CD4-positive, alpha-beta T cell treated with Interferon gamma for 1 hour (primary cell): Measurements from ENCODE around the gene GNAT2.

Experiments used
- DNase-seq: peaks from one replicate; pipeline ENCODE4 v3.0.0-alpha.2; 2020

Gene GNAT2

GRCh38 chr1:109625601-109626560 lies 6.5 kb upstream of the GNAT2 start:
- no peak for DNase-seq

GRCh38 chr1:109625176-109625575 lies 5.8 kb upstream of the GNAT2 start:
- DNase-seq = no peak

GRCh38 chr1:109624201-109625010 lies 5.0 kb upstream of the GNAT2 start:
- DNase-seq = peak; percentile 14

- no peak for DNase-seq
Measured at GRCh38 chr1:109623601-109624161, 4.3 kb upstream of the GNAT2 start.

GRCh38 chr1:109622895-109623294 lies 3.5 kb upstream of the GNAT2 start:
- DNase-seq = no peak

- DNase-seq = no peak
Measured at GRCh38 chr1:109622137-109622892, 2.9 kb upstream of the GNAT2 start.

GRCh38 chr1:109621379-109622136 lies 2.1 kb upstream of the GNAT2 start:
- no peak for DNase-seq

GRCh38 chr1:109620841-109621286 lies 1.4 kb upstream of the GNAT2 start:
- DNase-seq = peak; percentile 96

GRCh38 chr1:109620401-109620791 lies 980 bp upstream of the GNAT2 start:
- DNase-seq = no peak

GRCh38 chr1:109618661-109619575 lies 498 bp downstream of the GNAT2 start:
- no peak for DNase-seq

- DNase-seq = no peak
Measured at GRCh38 chr1:109617291-109617801, 2.1 kb downstream of the GNAT2 start.

- no peak for DNase-seq
Measured at GRCh38 chr1:109616391-109616790, 3.0 kb downstream of the GNAT2 start.

- DNase-seq = peak; percentile 69
Measured at GRCh38 chr1:109615879-109616278, 3.5 kb downstream of the GNAT2 start.

- no peak for DNase-seq
Measured at GRCh38 chr1:109613361-109614147, 5.9 kb downstream of the GNAT2 start.

GRCh38 chr1:109611308-109611990 lies 8.0 kb downstream of the GNAT2 start:
- no peak for DNase-seq

GRCh38 chr1:109610609-109611307 lies 8.7 kb downstream of the GNAT2 start:
- DNase-seq = no peak

GRCh38 chr1:109609881-109610280 lies 9.5 kb downstream of the GNAT2 start:
- DNase-seq = no peak

GRCh38 chr1:109605381-109605780 lies 14.0 kb downstream of the GNAT2 start:
- no peak for DNase-seq
